ENCODE measurements around the gene PRKN.

DNA sequence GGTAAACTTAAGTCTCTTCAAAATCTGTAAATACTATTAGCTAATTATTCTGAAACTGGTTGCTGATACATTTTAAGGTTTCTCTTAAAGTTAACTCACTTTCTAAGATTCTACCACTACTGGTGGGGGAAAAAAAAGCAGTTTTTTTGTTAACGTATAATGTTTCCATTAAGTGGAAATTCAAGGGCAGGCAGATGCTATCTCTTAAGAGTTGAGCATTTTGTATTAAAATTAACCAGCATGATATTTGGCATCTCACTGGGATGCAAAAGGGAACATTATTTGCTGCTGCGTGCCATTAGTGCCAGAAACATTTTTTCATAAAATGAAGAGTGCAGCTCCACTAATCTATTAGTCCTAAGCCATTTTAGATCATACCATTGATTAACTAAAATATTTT, 246.2 kb downstream of the PRKN start:
- TF ChIP-seq EZH2 (IDR thresholded peaks at IDR 0.05; ENCODE audit: insufficient read depth, poor library complexity, severe bottlenecking) (no peak), EZH2phosphoT487 (IDR thresholded peaks at IDR 0.05; ENCODE audit: insufficient read depth, low read depth) (no peak)
